HG03565 (cell line): ENCODE results near the gene POLDIP2.
A peak's percentile ranks its signal among the peaks of the same experiment; 100 is the strongest.

Experiments used
- ATAC-seq: cut with Tn5 transposase; IDR thresholded peaks from one replicate; pipeline ENCODE4 v1.9.1; 2021; ENCODE audit warnings: mild to moderate bottlenecking, moderate library complexity; ENCODE audit not compliant: unreplicated experiment

Gene POLDIP2

GRCh38 chr17:28318759-28319597 lies 38.3 kb downstream of the POLDIP2 start, which contains the start of gene TMEM97:
Gene TMEM97 (plus strand): TSS chr17:28319200. CDS start chr17:28319240, 40 bp downstream.
- peak; percentile 84 for ATAC-seq

- ATAC-seq: peak; percentile 10
Measured at GRCh38 chr17:28317966-28318758, 39.2 kb downstream of the POLDIP2 start.

- ATAC-seq: no peak
Measured at GRCh38 chr17:28317099-28317965, 40.0 kb downstream of the POLDIP2 start.

GRCh38 chr17:28315846-28316705 lies 41.3 kb downstream of the POLDIP2 start:
- no peak for ATAC-seq

GRCh38 chr17:28313841-28314240 lies 43.5 kb downstream of the POLDIP2 start:
- ATAC-seq: no peak

GRCh38 chr17:28306954-28307401 lies 50.3 kb downstream of the POLDIP2 start:
- ATAC-seq: no peak

- ATAC-seq: no peak
Measured at GRCh38 chr17:28298449-28298848, 58.9 kb downstream of the POLDIP2 start.
